ENCODE results near the gene MRPS2.

MRPS2 gene

GRCh38 chr9:135498381-135499126, 1.9 kb upstream of the MRPS2 start:
- no peak for DNase-seq

- peak; percentile 92 for DNase-seq
Observed at GRCh38 chr9:135499326-135500070, 984 bp upstream of the MRPS2 start.

- peak; percentile 89 for DNase-seq
Observed at GRCh38 chr9:135500071-135500524, 384 bp upstream of the MRPS2 start.

- DNase-seq, result no peak
Observed at GRCh38 chr9:135501261-135502167, 1.0 kb downstream of the MRPS2 start.

GRCh38 chr9:135502168-135502872, 1.8 kb downstream of the MRPS2 start:
- DNase-seq, result no peak

GRCh38 chr9:135502873-135503321, 2.4 kb downstream of the MRPS2 start:
- no peak for DNase-seq

GRCh38 chr9:135503371-135504261, 3.1 kb downstream of the MRPS2 start:
- no peak for DNase-seq

- DNase-seq, result peak; percentile 53
Observed at GRCh38 chr9:135504262-135505243, 4.1 kb downstream of the MRPS2 start.

GRCh38 chr9:135505406-135506187, 5.1 kb downstream of the MRPS2 start:
- no peak for DNase-seq

GRCh38 chr9:135506327-135507103, 6.0 kb downstream of the MRPS2 start:
- peak; percentile 25 for DNase-seq

- DNase-seq, result no peak
Observed at GRCh38 chr9:135507104-135508035, 6.9 kb downstream of the MRPS2 start.

- no peak for DNase-seq
Observed at GRCh38 chr9:135508211-135508820, 7.8 kb downstream of the MRPS2 start.

GRCh38 chr9:135509458-135509857, 9.0 kb downstream of the MRPS2 start:
- DNase-seq, result no peak

GRCh38 chr9:135512241-135512603, 11.7 kb downstream of the MRPS2 start:
- no peak for DNase-seq

GRCh38 chr9:135512904-135513303, 12.4 kb downstream of the MRPS2 start:
- DNase-seq, result no peak

- no peak for DNase-seq
Observed at GRCh38 chr9:135513351-135513846, 12.9 kb downstream of the MRPS2 start.

All from right kidney (tissue), 1 donor.